CD1c-positive myeloid dendritic cell (primary cell): Measurements from ENCODE around the gene RAB32.
"Not testable (repeated sequence)": the region's sequence is repeated elsewhere in the genome, so short reads cannot be mapped to it uniquely, and the experiment has no call there.

Source experiments
- DNase-seq: peaks from one replicate; pipeline ENCODE4 v3.0.0-alpha.2; 2016; ENCODE audit errors: extremely low spot score

Gene RAB32

DNA sequence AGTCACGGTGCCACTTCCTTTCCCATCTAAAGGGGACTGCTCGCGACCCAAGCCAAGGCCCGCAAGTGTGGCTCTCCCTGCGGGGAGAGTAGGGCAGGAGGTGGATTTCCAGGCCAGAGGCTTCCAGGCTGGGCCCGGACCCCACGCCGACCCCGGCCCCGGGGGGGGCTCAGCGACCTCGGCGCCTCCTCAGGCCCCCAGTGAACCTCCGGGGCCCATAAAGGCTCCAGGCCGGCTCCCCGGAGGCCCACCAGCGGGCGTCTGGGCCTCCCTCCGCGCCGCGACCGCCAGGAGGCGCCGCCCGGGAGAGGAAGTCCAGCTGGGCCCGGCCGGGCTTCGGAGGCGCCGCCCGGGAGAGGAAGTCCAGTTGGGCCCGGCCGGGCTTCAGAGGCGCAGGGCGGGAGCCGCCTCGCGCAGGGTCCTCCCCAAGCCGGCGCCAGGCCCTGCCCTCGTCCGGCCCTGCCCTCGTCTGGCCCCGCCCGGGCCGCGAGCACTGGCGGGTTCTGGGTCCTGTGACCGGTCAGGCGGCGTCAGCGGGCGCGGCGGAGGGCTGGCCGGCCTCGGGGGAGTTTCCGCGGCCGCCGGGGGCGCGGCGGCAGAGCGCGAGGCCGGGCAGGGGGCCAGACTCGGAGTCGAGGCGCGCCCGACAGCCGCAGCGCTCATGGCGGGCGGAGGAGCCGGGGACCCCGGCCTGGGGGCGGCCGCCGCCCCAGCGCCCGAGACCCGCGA is at the start of gene RAB32:
RAB32 (plus strand) TSS at position 623 of the 729 bp plus-strand sequence; CDS start at position 662, 39 bp downstream.
- DNase-seq: peak; percentile 97

DNA sequence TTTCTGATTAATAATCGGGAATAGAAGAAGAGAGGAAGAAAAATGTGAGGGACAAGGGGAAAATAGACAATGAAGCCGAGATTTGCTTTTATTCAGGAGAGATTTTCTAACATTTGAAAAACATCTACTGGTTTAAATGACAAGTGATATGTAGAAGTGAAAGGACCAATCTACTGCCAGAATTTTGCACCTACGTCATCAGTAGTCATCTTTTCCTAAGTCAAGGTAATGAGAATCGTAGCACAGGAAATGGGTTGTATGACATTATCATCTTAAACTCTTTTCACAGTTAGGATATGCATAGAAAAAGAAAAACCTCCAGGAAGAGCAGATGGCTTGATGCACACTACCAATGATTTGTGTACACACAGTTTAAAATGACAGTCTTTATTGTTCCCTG is 45.3 kb upstream of the RAB32 start:
- DNase-seq: no peak

DNA sequence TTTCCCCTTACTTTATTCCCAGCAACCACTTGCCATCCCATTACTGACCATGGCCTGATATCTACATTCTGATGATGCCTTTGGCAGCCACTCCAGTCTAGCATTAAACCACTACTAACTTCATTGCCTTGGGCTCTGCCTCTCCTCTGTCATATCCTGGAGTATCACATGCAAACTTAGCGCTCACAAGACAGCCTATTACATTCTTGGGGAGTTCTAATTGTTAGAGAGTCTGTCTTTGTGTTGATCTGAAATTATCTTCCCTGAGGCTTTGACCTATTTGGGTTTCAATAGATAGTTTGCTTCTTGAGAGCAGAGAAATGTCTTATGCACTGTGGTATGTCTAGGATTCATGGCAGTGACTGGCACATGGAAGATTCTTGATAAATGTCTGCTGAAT is 40.5 kb upstream of the RAB32 start:
- DNase-seq: no peak

- no peak for DNase-seq
These were observed 28.4 kb upstream of the RAB32 start for GRCh38 chr6:146515212-146515611.

DNA sequence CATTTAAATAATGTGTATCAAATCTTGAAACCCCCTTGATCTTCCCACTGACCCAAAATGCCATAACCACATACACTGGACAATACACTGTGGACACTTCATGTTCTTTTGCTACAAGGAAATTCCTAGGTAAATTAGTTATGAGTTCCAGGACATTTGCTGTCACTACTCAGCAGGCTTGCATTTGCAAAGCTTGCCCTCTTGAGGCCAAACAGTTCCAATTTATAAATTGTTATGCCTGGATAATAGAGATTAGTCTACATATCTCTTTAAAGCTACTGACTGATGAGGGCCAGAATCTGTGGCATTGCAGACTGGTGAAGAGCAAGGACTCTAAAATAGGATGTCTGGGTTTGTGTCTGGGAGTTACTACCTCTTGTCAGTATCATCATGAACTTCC is 17.4 kb upstream of the RAB32 start:
- no peak for DNase-seq

- no peak for DNase-seq
These were observed 10.9 kb upstream of the RAB32 start for GRCh38 chr6:146532702-146533101.

GRCh38 chr6:146542881-146543210 is 787 bp upstream of the RAB32 start:
- no peak for DNase-seq

GRCh38 chr6:146543940-146544615 is 445 bp downstream of the RAB32 start:
- DNase-seq: peak; percentile 20

DNA sequence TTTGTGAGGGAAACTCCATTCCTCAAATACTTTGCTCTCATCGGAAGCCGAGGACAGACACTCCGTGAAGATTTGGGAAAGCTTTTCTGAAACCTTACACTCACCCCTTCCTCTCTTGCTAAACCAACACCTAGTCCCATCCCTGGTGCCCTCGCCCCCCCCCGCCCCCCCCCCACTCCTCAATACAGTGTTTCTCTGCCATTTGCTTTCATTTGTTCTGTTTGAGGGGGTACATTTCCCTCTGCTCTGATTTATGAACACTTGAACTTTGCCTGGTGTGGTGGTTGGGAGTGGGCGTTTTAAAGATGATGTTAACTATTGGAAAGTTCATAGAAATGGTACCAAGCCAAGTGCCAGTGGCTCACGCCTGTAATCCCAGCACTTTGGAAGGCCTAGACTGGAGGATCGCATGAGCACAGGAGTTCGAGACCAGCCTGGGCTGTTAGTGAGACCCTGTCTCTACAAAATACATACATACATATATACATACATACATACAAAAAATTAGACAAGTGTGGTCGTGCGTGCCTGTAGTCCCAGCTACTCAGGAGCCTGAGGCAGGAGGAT is 1.1 kb downstream of the RAB32 start:
- DNase-seq: peak; percentile 30

DNA sequence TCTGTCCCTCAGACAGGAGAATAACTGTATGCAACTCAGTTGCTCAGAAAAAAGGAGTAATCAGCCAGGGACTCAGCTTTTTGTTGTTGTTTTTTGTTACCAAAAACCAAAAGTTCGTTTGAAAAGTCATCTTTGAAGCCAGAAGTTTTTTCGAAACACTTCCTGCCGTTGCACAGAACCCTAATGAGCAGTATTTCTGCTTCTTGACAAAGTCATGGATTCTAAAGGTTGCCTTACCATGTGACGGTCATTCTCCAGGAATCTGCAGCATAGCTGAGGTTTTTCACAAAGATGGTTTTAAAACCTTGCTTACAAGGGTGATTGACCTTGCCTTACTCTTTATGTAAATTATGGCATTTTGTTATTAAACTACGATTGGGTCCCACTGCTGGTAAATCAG is 1.9 kb downstream of the RAB32 start:
- peak; percentile 33 for DNase-seq

- peak; percentile 42 for DNase-seq
These were observed 2.9 kb downstream of the RAB32 start for GRCh38 chr6:146546443-146547043.

GRCh38 chr6:146547889-146548288 is 4.3 kb downstream of the RAB32 start:
- no peak for DNase-seq

DNA sequence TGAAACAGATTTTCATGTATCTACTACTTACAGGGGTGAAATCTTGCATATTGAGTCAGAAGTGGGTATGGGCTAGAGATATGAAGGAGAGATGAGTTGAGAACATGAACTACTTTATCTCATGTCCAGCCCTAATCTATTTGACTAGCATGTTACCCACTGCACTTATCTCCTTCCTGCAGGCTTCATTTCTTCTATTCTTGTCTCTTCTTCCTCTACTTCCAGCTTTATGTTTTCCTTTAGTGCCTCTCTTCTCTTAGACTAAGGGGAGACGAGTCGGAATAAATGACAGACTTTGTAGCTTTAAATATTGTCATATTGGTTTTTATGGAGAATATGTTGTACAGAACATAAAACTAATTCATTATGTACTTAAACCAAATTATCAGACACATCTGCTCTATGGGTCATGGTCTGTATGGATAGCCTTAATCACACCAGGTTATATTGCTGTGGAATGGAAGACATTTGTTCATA is 5.3 kb downstream of the RAB32 start:
- no peak for DNase-seq

GRCh38 chr6:146550911-146551310 is 7.3 kb downstream of the RAB32 start:
- DNase-seq: no peak

GRCh38 chr6:146551545-146551944 is 7.9 kb downstream of the RAB32 start:
- no peak for DNase-seq

DNA sequence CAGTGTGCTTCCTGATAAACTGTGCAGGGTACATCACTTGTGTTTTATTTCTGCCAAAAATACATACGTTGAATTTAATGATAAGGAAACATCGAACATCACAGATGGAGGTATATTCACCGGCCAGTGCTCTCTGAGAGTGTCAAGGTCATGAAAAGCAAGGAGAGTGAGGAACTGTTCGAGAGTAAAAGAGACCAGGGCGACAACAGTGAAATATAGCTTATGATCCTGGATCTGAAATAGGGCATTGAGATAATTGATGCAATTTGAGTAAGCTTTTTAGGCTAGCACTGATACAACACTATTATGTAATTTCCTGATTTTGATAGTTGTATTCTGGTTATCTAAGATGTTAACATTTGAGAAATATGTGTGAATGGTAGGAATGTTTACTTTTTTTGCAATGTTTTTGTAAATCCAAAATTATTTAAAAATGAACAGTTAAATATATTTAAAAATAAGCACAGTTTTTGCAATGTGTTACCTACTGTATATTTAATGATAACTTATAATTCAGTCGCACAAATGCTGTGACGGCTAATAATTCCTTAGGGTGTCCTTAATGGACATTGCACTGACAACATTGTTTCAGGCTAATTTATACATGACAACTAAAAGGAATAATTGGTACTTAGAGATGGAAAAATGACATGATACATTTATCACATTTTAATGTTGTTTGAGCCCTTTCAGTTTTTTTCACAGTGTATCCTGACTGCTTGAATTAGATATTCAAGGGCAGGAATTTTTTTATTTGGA is 9.9 kb downstream of the RAB32 start:
- DNase-seq: no peak

- peak; percentile 22 for DNase-seq
These were observed 17.0 kb downstream of the RAB32 start for GRCh38 chr6:146560607-146561006.

GRCh38 chr6:146566661-146567060 is 23.0 kb downstream of the RAB32 start:
- DNase-seq: not testable (repeated sequence)

DNA sequence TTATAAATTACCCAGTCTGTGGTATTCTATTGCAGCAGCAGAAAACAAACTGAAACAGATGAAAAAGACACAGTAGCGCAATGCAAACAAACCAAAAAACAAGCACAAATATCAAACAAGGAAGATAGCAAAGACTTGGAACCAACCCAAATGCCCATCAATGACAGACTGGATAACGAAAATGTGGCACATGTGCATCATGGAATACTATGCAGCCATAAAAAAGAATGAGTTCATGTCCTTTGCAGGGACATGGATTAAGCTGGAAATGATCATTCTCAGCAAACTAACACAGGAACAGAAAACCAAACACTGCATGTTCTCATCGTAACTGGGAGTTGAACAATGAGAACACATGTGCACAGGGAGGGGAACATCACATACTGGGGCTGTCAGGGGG is 25.0 kb downstream of the RAB32 start:
- not testable (repeated sequence) for DNase-seq

GRCh38 chr6:146574211-146574610 is 30.6 kb downstream of the RAB32 start:
- no peak for DNase-seq

DNA sequence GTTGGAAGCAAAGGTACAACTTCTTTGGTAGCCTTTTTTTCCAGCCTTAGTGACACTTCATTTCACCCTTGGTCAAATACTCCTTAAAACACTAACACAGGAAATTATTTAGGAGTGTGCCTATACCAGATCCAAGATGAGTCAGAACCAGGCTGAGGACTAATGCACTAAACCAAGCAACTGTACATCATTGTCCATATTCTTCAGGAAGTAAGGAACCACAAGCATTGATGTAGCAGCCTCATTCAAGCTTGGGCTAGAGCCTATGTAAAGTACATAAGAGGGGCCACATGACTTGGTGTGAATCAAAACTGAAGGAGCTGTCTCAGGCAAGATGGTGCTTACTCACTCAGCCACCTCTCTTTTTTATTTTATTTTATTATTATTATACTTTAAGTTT is 34.4 kb downstream of the RAB32 start:
- DNase-seq: no peak

DNA sequence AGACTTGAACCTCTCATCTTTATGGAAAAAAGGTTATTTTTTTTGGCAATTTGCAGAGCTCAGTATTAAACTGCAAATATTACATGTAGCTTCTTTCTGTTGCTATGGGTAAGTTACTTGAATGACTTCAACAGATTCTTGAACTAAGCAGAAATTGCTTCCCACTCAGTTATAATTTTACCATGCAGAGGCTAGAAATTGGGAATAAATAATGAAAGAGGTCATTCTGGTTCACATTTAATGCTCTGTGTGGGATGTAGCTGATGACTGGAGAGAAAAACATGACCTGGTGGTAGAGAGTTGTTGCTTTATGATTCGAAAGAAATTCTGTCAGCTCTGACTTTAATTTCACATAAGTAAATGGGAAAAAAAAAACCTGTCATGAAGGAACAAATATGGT is 38.3 kb downstream of the RAB32 start:
- DNase-seq: no peak
